T-cell (primary cell): ENCODE data around the gene AGPS. TPM values are rescaled to one million over a fixed set of nuclear protein-coding genes. Genes with fewer than 3 reads are reported as not detected.
A peak's percentile ranks its signal among the peaks of the same experiment; 100 is the strongest.
"Not testable (repeated sequence)": the region's sequence is repeated elsewhere in the genome, so short reads cannot be mapped to it uniquely, and the experiment has no call there.

Experiments used
- ATAC-seq, 4 experiments: fragments of 200-7000 bp in 3 of 4; fragments of 150-1000 bp in 1 of 4; cut with Tn5 transposase; replicated peaks in 1 of 4; 1 replicate in 3 of 4; 2 replicates in 1 of 4; pipeline ENCODE4 v1.10.0; 2021; ENCODE audit warnings: moderate library complexity in 3 of 4, mild to moderate bottlenecking in 2 of 4, moderate number of reproducible peaks in 1 of 4
- CTCF ChIA-PET, 2 donors: fragments of 300-600 bp; sonication (Branson Sonifier 250); formaldehyde crosslinking; loops; one replicate each; lab custom pipeline; 2022; ENCODE audit warnings: antibody characterized with exemption in 2 of 2; lab: Charles Lee
- POLR2A ChIA-PET, 2 donors: fragments of 300-600 bp; sonication (Branson Sonifier 250); formaldehyde crosslinking; loops; one replicate each; lab custom pipeline; 2022; ENCODE audit warnings: antibody characterized with exemption in 2 of 2; lab: Charles Lee
- DNase-seq, 35 experiments: peaks; one replicate each; pipeline versions ENCODE4 v3.0.0 to v3.0.0-alpha.2; 2013 to 2023
- H3K27ac ChIP-seq: one replicate; pipeline ENCODE4 v1.5.1; 2013; ENCODE audit warnings: low read length
- H3K27me3 ChIP-seq, 2 experiments: replicated peaks in 1 of 2; 1 replicate in 1 of 2; 2 replicates in 1 of 2; pipeline versions ENCODE4 v1.6.1 to v1.7.0; 2013; ENCODE audit warnings: low read length in 1 of 2, mixed read lengths in 1 of 2; ENCODE audit not compliant: control insufficient read depth in 2 of 2, insufficient read depth in 2 of 2; ENCODE audit errors: extremely low read depth in 1 of 2
- H3K36me3 ChIP-seq, 2 donors: 1 replicate in 1 of 2; 2 replicates in 1 of 2; pipeline versions ENCODE4 v1.6.1 to v1.7.0; 2013; ENCODE audit warnings: low read length in 1 of 2; ENCODE audit not compliant: control insufficient read depth in 2 of 2, insufficient read depth in 1 of 2; ENCODE audit errors: extremely low read depth in 1 of 2
- H3K4me1 ChIP-seq, 2 experiments: 1 replicate in 1 of 2; 2 replicates in 1 of 2; pipeline versions ENCODE4 v1.6.1 to v1.7.0; 2013; ENCODE audit warnings: low read length in 2 of 2, mixed read lengths in 1 of 2; ENCODE audit not compliant: insufficient read depth in 2 of 2, control insufficient read depth in 1 of 2; ENCODE audit errors: extremely low read depth in 1 of 2
- H3K4me3 ChIP-seq, 2 donors: 1 replicate in 1 of 2; 2 replicates in 1 of 2; pipeline versions ENCODE4 v1.5.1 to v1.7.0; 2013; ENCODE audit warnings: mild to moderate bottlenecking in 2 of 2, low read length in 1 of 2, moderate library complexity in 1 of 2; ENCODE audit not compliant: control insufficient read depth in 1 of 2; ENCODE audit errors: extremely low read depth in 1 of 2
- H3K9me3 ChIP-seq: 2 replicates; pipeline ENCODE4 v1.7.0; 2013
- H3K27ac Mint-ChIP-seq, 2 donors: one replicate each; pipeline ENCODE4 v1.8.0; 2020 to 2021; ENCODE audit warnings: mild to moderate bottlenecking in 2 of 2, mixed read lengths in 2 of 2
- H3K27me3 Mint-ChIP-seq, 2 donors: one replicate each; pipeline ENCODE4 v1.8.0; 2021 to 2022; ENCODE audit warnings: mixed read lengths in 2 of 2
- H3K36me3 Mint-ChIP-seq: one replicate; pipeline ENCODE4 v1.8.0; 2021; ENCODE audit warnings: mixed read lengths
- H3K4me1 Mint-ChIP-seq, 3 donors: one replicate each; pipeline ENCODE4 v1.8.0; 2020 to 2022; ENCODE audit warnings: mixed read lengths in 3 of 3, mild to moderate bottlenecking in 1 of 3
- H3K4me3 Mint-ChIP-seq, 3 donors: one replicate each; pipeline ENCODE4 v1.8.0; 2020 to 2022; ENCODE audit warnings: mild to moderate bottlenecking in 3 of 3, mixed read lengths in 3 of 3, moderate library complexity in 3 of 3
- H3K9me3 Mint-ChIP-seq, 3 donors: one replicate each; pipeline ENCODE4 v1.8.0; 2020 to 2022; ENCODE audit warnings: mixed read lengths in 3 of 3
- WGBS: methylation state at CpG from one replicate; pipeline ENCODE4 v1.1.5; 2013; ENCODE audit warnings: missing lambda C conversion rate; ENCODE audit not compliant: insufficient coverage; 5-methylcytosine and 5-hydroxymethylcytosine counted together
- total RNA-seq, 35 experiments: library from RNA in 6 of 35; stranded (reverse) in 6 of 35; fragments of 120-200 nt in 1 of 35; gene quantifications; one replicate each; pipeline versions ENCODE4 v1.2.1 to v1.2.4 and lab custom pipeline; 2013 to 2026

Gene AGPS
- total RNA-seq, 5 donors from 2014 or later (not counting 1 experiment from before 2014, with no cell fraction given): 26.1 to 32.3 (median 29.6) TPM

- POLR2A ChIA-PET: interaction anchor here in 1 of 2 donors (1.9 kb wide), 1 partner anchor 287 kb away, joined by 10 read pairs; the partner anchor contains the start of gene NFE2L2
- CTCF ChIA-PET, H3K9me3 Mint-ChIP-seq, H3K36me3 Mint-ChIP-seq, H3K4me3 ChIP-seq, H3K27ac ChIP-seq, DNase-seq, ATAC-seq, H3K27me3 Mint-ChIP-seq, H3K27ac Mint-ChIP-seq, H3K27me3 ChIP-seq, H3K9me3 ChIP-seq, H3K36me3 ChIP-seq: not testable (repeated sequence)
- peak overlapping the region in 2 of 3 donors; percentile 43 to 50 for H3K4me3 Mint-ChIP-seq
- H3K4me1 ChIP-seq: peaks cover 2 to 14% of the 10 kb centered on the region in 2 experiments
- no CpG with 5 or more reads among the region's 4 CpGs for WGBS
- H3K4me1 Mint-ChIP-seq: peaks cover 12 to 19% (median 16%) of the 10 kb centered on the region in 3 donors
These were observed 158.8 kb downstream of the AGPS start for GRCh38 chr2:177551360-177551759.

GRCh38 chr2:177551989-177552421 lies 159.4 kb downstream of the AGPS start:
- POLR2A ChIA-PET: interaction anchor here in 1 of 2 donors (0.6 to 1.9 kb wide), 2 partner anchors 288 to 398 kb away, joined by 3 to 10 read pairs; partner anchors contain the start of gene NFE2L2
- Histone ChIP-seq H3K4me3 (peak overlapping the region in 1 of 2 donors; percentile 87), H3K36me3 (no peaks in the 10 kb centered on the region), H3K9me3 (no peaks in the 10 kb centered on the region), H3K27ac (peak overlapping the region; percentile 99), H3K4me1 (peaks cover 2 to 14% of the 10 kb centered on the region in 2 experiments), H3K27me3 (no peaks in the 10 kb centered on the region)
- peaks cover 0 to 7% (median 5%) of the 10 kb centered on the region in 3 donors for H3K9me3 Mint-ChIP-seq
- peak in 2 of 35 experiments; percentile 1 to 14 for DNase-seq
- peaks cover 12 to 19% (median 16%) of the 10 kb centered on the region in 3 donors for H3K4me1 Mint-ChIP-seq
- peak overlapping the region; percentile 100 for H3K27ac Mint-ChIP-seq
- H3K36me3 Mint-ChIP-seq: peaks cover 3% of the 10 kb centered on the region
- WGBS: 77% methylated on average over 10 of the region's 13 CpGs
- peak overlapping the region; percentile 96 to 99 (median 97) for H3K4me3 Mint-ChIP-seq
- peaks cover 0 to 4% of the 10 kb centered on the region in 2 donors for H3K27me3 Mint-ChIP-seq
- CTCF ChIA-PET: no interaction called here
- ATAC-seq: no peak

- Mint-ChIP-seq H3K4me3 (peak overlapping the region; percentile 96 to 99 (median 97)), H3K27ac (peak overlapping the region; percentile 100), H3K9me3 (peaks cover 0 to 7% (median 5%) of the 10 kb centered on the region in 3 donors), H3K27me3 (peaks cover 0 to 4% of the 10 kb centered on the region in 2 donors), H3K36me3 (peaks cover 3% of the 10 kb centered on the region), H3K4me1 (peaks cover 12 to 19% (median 16%) of the 10 kb centered on the region in 3 donors)
- Histone ChIP-seq H3K4me3 (peak overlapping the region; percentile 87 to 99), H3K27me3 (no peaks in the 10 kb centered on the region), H3K27ac (peak overlapping the region; percentile 99), H3K9me3 (no peaks in the 10 kb centered on the region), H3K4me1 (peaks cover 2 to 14% of the 10 kb centered on the region in 2 experiments), H3K36me3 (no peaks in the 10 kb centered on the region)
- CTCF ChIA-PET: no interaction called here
- WGBS: 1% methylated on average over 59 of the region's 64 CpGs
- DNase-seq (peak; percentile 78 to 96 (median 91)), ATAC-seq (peak; percentile 92 to 95 (median 93))
- POLR2A ChIA-PET: interaction anchor here in 1 of 2 donors (0.6 to 1.9 kb wide), 2 partner anchors 289 to 399 kb away, joined by 3 to 10 read pairs; partner anchors contain the start of gene NFE2L2
These were observed 160.0 kb downstream of the AGPS start for GRCh38 chr2:177552422-177553175.

- POLR2A ChIA-PET: interaction anchor here in 1 of 2 donors (1.9 kb wide), 1 partner anchor 289 kb away, joined by 10 read pairs; the partner anchor contains the start of gene NFE2L2
- H3K27me3 ChIP-seq: no peaks in the 10 kb centered on the region
- Mint-ChIP-seq H3K4me1 (peaks cover 12 to 19% (median 16%) of the 10 kb centered on the region in 3 donors), H3K9me3 (peaks cover 0 to 7% (median 5%) of the 10 kb centered on the region in 3 donors), H3K4me3 (peak overlapping the region; percentile 96 to 99 (median 97)), H3K27ac (peak overlapping the region; percentile 100), H3K36me3 (peaks cover 3% of the 10 kb centered on the region), H3K27me3 (peaks cover 2 to 4% of the 10 kb centered on the region in 2 donors)
- CTCF ChIA-PET: no interaction called here
- ATAC-seq (no peak), DNase-seq (no peak)
- H3K27ac ChIP-seq: peak overlapping the region; percentile 99
- peaks cover 2 to 14% of the 10 kb centered on the region in 2 experiments for H3K4me1 ChIP-seq
- no peaks in the 10 kb centered on the region for H3K9me3 ChIP-seq
- H3K4me3 ChIP-seq: peak overlapping the region; percentile 87 to 99
- no peaks in the 10 kb centered on the region for H3K36me3 ChIP-seq
- 1% methylated on average over 11 of the region's 17 CpGs for WGBS
These were observed 160.8 kb downstream of the AGPS start for GRCh38 chr2:177553176-177553884.

- no peaks in the 10 kb centered on the region for H3K36me3 ChIP-seq
- peaks cover 0 to 10% (median 7%) of the 10 kb centered on the region in 3 donors for H3K9me3 Mint-ChIP-seq
- H3K9me3 ChIP-seq: no peaks in the 10 kb centered on the region
- ChIA-PET POLR2A (interaction anchor here in 1 of 2 donors (0.6 kb wide), 1 partner anchor 294 kb away, joined by 3 read pairs; no protein-coding TSS in a partner anchor), CTCF (interaction anchor here in 1 of 2 donors (0.7 kb wide), 1 partner anchor 13 kb away, joined by 6 read pairs; no protein-coding TSS in a partner anchor)
- H3K4me1 Mint-ChIP-seq: peaks cover 12 to 19% (median 16%) of the 10 kb centered on the region in 3 donors
- peak overlapping the region in 1 of 3 donors; percentile 99 for H3K4me3 Mint-ChIP-seq
- peaks cover 2 to 14% of the 10 kb centered on the region in 2 experiments for H3K4me1 ChIP-seq
- ATAC-seq: no peak
- no peak overlapping the region for H3K27ac Mint-ChIP-seq
- H3K27me3 ChIP-seq: no peaks in the 10 kb centered on the region
- DNase-seq: no peak
- peaks cover 2 to 4% of the 10 kb centered on the region in 2 donors for H3K27me3 Mint-ChIP-seq
- H3K36me3 Mint-ChIP-seq: peaks cover 3% of the 10 kb centered on the region
- no peak overlapping the region for H3K4me3 ChIP-seq
- H3K27ac ChIP-seq: no peak overlapping the region
These were observed 161.8 kb downstream of the AGPS start for GRCh38 chr2:177554365-177554764.
